Stimulated activated CD4-positive, alpha-beta T cell treated with anti-CD3 and anti-CD28 coated beads, Interleukin-4, amount 100 ng/mL, for 1 hour (primary cell): ENCODE data around the gene DCLRE1A.
"Not testable (repeated sequence)": the region's sequence is repeated elsewhere in the genome, so short reads cannot be mapped to it uniquely, and the experiment has no call there.

ENCODE experiments used
- DNase-seq: peaks from one replicate; pipeline ENCODE4 v3.0.0-alpha.2; 2020

Gene DCLRE1A

DNA sequence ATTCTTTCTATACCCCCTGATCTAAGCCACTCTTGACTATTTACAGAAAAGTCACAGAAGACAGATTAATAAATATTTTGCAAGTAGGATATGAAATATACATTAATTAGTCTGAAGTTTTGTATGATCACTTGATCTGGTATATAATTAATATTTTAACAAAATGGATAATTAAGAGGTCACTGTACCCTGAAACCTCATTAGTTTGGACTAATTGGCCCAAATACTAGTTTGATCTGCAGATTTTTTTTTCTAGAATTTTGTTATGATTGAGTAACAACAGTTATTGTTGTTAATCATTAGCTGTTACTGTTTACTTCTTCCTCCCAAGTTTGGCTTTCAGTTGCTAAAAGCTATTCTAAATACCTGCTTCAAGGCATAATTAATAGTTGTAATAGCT lies 3.3 kb upstream of the DCLRE1A start:
- DNase-seq: no peak

GRCh38 chr10:113856563-113856962 lies 2.7 kb upstream of the DCLRE1A start:
- DNase-seq: no peak

DNA sequence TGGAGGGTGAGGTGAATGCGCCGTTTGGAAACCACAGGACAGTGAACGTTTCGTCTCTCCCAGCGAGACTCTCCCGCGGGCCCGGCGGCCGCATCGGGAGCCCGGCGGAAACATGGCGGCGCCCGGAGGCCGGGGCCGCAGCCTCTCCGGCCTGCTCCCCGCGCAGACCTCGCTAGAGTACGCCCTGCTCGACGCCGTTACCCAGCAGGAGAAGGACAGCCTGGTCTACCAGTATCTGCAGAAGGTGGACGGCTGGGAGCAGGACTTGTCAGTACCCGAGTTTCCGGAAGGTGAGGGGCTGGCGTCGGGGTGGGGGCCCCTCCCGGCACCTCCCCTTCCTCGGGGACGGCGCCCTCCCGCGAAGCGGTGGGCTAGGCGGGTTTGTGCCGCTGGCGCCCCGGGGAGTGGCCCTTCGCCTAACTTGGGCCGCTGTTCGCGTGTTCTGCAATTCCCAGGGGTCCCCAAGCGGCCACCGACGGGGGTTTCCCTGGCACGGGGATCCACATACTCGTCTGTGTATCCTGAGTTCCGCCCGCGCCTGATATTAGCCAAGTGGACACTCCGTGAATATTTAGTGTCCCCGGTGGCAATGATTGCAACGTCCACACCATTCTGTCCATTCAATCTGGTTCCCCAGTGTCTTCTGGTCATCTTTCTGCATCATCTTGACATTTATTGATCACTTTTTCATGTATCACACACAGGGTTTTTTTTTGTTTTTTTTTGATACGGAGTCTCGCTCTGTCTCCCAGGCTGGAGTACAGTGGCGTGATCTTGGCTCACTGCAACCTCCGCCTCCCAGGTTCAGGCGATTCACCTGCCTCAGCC lies 1.1 kb upstream of the DCLRE1A start:
- DNase-seq: peak; percentile 41

- DNase-seq: no peak
These were observed 287 bp downstream of the DCLRE1A start for GRCh38 chr10:113853578-113854012.

DNA sequence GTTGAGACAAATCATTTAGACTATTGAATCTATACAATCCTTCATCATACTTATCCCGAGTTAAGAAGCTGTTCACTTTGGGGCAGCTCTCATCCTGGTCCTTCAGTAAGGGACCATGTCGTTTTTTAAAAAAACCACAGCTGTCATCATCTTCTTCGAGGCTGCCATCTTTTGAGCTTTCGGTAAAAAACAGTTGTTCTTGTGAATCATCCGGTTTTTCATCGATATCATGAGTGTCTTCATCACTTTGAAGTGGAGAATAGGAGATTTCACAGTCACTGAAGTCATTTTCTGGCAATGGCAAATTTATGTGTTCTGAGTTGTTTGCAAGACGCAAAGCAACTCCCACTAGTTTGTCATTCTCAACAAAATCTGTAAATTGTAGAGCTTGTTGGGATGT lies 3.9 kb downstream of the DCLRE1A start:
- no peak for DNase-seq

DNA sequence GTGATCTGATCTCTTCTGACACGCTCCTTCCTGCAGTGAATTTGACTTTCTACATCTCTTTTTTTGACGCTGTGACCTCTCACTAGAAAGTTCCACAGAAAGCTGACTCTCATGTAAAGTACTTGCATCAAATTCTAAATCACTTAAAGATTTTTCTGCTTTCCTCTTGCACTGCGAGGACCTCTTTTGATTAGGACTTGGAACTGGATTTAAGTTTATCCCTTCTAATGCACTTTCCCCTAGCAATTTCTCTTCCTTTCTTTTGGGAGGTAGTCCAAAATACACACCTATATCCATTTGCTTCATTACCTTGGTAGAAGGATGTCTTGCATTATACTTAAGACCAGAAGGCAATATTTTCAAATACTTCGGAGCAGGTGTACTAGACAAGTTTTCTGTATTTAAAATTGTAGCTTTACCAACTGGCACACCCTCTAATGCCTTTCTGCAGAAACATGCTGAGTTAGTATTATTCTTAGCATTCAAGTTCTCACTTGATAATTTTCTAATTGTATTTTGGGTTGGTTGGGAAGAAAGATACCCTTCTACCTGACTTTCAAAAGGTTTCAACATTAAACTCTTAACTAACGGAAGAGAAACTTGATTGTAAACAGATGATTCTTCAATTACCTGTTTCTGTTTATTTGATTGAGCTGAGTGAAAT lies 4.6 kb downstream of the DCLRE1A start:
- no peak for DNase-seq

DNA sequence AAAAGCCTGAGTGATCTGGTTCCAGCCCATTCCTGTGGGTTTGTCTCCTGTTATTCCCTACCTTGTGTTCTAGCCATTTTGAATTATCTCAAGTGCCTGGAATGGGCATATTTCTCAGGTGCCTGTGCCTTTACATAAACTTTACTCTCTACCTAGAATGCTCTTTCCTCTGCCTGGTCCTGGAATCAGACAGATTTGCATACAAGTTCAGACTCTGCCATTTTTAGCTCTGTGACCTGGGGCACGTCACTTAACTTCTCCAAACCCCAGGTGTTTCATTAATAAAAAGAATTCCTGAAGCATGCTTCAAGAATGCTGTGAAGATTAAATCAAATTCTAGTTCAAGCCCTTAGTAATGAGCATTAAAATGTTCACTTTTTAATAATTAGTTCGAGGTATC lies 7.8 kb downstream of the DCLRE1A start:
- DNase-seq: no peak

GRCh38 chr10:113843972-113844485 lies 9.9 kb downstream of the DCLRE1A start:
- DNase-seq: no peak

GRCh38 chr10:113842171-113842570 lies 11.7 kb downstream of the DCLRE1A start:
- DNase-seq: no peak

GRCh38 chr10:113828567-113828966 lies 25.3 kb downstream of the DCLRE1A start:
- DNase-seq: not testable (repeated sequence)

DNA sequence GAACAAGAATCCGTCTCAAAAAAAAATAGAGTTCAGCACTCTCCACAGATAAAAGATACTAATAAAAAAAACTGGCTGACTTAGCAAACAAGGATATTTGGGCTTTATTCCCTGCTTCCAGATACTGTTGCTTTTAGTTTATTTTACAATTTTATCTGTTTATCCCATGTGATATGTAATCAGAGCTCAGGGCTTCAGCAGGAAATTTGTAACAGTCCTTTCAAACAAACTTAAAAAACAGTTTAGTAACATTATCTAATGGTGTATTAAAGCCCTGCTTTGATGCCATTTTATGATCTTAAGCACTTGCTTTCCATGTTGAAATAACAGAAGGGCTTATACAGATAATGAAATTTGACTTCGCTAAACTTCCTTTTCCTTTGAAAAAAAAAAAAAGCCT lies 28.1 kb downstream of the DCLRE1A start:
- no peak for DNase-seq

- no peak for DNase-seq
These were observed 30.5 kb downstream of the DCLRE1A start for GRCh38 chr10:113823389-113823788.

DNA sequence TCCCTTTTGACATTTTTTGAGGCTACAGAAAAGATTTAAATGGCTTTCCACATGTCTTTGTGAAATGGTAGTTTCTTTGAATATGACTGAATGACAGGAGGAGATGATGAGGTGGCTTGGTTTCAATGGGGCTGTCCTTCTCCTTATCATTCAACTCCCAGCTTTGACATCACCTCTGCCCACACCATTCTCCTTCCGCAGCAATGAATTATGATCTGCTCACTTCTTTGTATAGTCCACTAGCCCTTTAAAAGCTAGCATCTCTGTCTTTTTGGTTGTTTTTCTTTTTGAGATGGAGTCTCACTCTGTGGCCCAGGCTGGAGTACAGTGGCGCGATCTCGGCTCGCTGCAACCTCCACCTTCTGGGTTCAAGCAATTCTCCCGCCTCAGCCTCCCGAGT lies 31.7 kb downstream of the DCLRE1A start:
- no peak for DNase-seq

- DNase-seq: not testable (repeated sequence)
These were observed 32.6 kb downstream of the DCLRE1A start for GRCh38 chr10:113821306-113821705.

DNA sequence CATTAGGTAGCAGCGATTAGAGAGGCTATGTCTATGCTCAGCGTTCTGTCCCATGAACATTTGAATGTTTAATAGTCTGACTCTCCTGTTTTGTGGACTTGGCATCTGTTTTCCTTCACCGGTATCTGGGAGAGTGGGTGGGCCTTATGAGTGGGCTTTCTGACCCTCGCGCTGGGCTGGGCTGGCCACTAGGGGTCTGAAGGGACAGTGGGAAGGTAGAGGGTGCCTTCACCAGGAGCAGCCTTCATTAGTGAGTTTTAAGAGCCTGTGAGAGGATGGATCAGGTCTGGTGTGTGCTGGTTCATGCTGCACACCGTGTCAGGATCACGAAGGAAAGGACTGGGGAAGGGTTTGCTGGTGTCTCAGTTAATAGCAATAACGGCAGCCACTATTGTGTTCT lies 33.4 kb downstream of the DCLRE1A start:
- DNase-seq: no peak

- DNase-seq: no peak
These were observed 33.9 kb downstream of the DCLRE1A start for GRCh38 chr10:113819989-113820388.

DNA sequence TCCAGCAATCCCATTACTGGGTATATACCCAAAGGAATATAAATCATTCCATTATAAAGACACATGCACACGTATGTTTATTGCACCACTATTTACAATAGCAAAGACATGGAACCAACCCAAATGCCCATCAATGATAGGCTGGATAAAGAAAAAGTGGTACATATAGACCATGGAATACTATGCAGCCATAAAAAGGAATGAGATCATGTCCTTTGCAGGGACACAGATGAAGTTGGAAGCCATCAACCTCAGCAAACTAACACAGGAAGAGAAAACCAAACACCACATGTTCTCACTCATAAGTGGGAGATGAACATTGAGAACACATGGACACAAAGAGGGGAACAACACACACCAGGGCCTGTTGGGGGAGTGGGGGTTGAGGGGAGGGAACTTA lies 39.2 kb downstream of the DCLRE1A start:
- not testable (repeated sequence) for DNase-seq

- no peak for DNase-seq
These were observed 45.7 kb downstream of the DCLRE1A start for GRCh38 chr10:113808168-113808567.

DNA sequence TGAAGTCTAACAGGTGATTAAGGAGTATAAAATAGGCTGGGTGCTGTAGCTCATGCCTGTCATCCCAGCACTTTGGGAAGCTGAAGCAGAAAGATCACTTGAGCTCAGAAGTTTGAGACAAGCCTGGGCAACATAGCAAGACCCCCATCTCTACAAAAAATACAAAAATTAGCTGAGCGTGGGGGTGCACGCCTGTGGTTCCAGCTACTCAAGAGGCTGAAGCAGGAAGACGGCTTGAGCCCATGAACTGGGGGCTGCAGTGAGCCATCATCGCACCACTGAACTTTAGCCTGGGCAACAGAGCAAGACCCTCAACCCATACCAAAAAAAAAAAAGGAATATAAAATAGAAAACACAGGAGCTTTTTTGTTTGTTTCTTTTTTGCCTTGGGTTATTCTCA lies 47.4 kb downstream of the DCLRE1A start:
- DNase-seq: no peak

DNA sequence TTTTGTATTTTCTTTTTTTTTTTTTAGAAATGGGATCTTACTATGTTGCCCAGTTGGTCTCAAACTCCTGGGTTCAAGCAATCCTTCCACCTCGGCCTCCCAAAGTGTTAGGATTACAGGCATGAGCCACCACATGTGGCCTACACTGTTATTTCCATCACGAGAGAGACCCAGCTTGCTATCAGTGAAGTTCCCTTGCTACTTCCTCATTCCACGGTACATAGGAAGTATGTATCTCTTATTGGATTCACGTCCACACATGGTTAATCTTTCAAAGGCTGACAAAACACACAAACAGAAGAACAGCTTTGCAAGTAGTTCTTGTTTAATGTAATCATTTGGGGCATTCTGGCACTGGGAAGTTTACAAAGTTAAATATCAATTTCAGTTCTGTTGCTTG lies 50.9 kb downstream of the DCLRE1A start:
- no peak for DNase-seq

DNA sequence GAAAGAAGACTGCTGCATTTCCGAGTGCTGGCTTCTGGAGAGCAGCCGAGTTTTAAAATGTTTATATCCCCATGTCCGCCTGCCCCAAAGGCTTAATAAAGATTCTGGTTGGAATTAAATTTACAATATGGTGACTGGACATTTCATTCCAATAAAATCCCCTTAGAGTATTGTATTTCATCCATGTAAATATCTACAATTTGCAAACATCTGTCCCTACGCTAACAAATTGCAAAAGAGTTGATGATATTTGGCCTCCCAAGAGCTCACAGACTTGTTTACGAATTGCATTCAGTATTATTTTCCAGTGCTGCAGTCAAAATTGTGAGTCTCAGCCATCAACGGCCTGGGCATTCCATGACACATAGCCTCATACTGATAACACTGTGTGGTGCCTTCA lies 52.3 kb downstream of the DCLRE1A start:
- DNase-seq: no peak

DNA sequence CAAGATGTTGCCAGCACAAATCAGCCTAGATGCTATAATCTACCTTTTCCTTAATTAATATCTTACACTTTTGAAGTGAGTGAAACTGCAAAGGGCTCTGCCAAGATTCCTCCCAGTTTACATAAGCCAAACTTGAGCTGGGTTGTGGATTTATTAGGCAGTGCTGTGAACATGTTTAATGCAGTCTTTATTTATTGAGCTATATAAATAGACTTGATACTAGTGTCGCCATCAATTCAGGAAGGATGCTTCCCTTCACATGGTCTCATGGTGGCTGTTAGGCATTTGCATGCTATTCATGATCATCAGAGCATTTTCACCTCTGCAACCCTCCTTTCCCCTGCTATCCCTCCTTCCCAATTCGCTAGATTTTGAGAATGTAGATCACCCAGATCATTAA lies 62.2 kb downstream of the DCLRE1A start:
- DNase-seq: no peak

DNA sequence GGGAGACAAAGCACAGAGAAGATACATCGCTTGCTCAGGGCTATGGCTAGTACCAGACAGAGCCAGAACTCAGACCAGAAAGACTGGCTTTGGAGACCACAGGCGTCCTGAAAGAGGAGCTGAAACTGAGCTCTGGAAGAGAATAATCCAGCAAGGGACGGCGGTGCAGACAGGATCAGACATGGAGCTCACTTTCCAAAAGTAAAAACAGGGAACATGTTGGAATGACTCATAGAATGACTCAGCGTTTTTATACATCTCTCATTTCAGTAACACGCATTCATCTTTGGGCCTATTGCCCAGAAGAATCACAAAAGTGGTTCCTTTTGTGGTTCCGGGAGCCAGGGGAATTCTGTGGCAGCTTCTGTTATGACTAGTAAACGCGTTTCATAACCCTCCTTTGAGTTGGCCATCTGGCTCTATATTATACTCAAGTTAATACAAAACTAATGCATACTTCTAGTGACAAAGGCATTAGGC lies 65.2 kb downstream of the DCLRE1A start:
- no peak for DNase-seq
